Glomerular visceral epithelial cell (primary cell): ENCODE measurements around the gene MRPS7.
A peak's percentile ranks its signal among the peaks of the same experiment; 100 is the strongest.

Experiments used
- DNase-seq: peaks from one replicate; pipeline ENCODE4 v3.0.0-alpha.2; 2016; ENCODE audit errors: extremely low spot score

MRPS7 gene

GRCh38 chr17:75261336-75262111, at the start of gene MRPS7, which contains the start of gene GGA3:
TSS of gene MRPS7 (plus strand) at chr17:75261879. CDS start at chr17:75261901, 22 bp downstream.
TSS of gene GGA3 (minus strand) at chr17:75261606. CDS start at chr17:75261587, 19 bp downstream.
- DNase-seq = peak; percentile 92

- DNase-seq = no peak
These were observed 43.5 kb upstream of the MRPS7 start for GRCh38 chr17:75218131-75218530.

- no peak for DNase-seq
These were observed 41.9 kb upstream of the MRPS7 start for GRCh38 chr17:75219815-75220214.

GRCh38 chr17:75225016-75225415, 36.7 kb upstream of the MRPS7 start:
- no peak for DNase-seq

GRCh38 chr17:75227729-75228128, 34.0 kb upstream of the MRPS7 start:
- DNase-seq = no peak

GRCh38 chr17:75228305-75228704, 33.4 kb upstream of the MRPS7 start:
- DNase-seq = no peak

- no peak for DNase-seq
These were observed 32.8 kb upstream of the MRPS7 start for GRCh38 chr17:75228847-75229246.

GRCh38 chr17:75231071-75231470, 30.6 kb upstream of the MRPS7 start:
- DNase-seq = no peak

GRCh38 chr17:75231741-75232464, 29.8 kb upstream of the MRPS7 start:
- no peak for DNase-seq

GRCh38 chr17:75232786-75233185, 28.9 kb upstream of the MRPS7 start:
- DNase-seq = no peak

GRCh38 chr17:75237100-75238014, 24.3 kb upstream of the MRPS7 start:
- no peak for DNase-seq

GRCh38 chr17:75238020-75238580, 23.6 kb upstream of the MRPS7 start:
- DNase-seq = no peak

- peak; percentile 72 for DNase-seq
These were observed 22.9 kb upstream of the MRPS7 start for GRCh38 chr17:75238684-75239191.

GRCh38 chr17:75239214-75239613, 22.5 kb upstream of the MRPS7 start:
- DNase-seq = no peak

GRCh38 chr17:75239778-75240393, 21.8 kb upstream of the MRPS7 start:
- DNase-seq = no peak

- peak; percentile 27 for DNase-seq
These were observed 21.1 kb upstream of the MRPS7 start for GRCh38 chr17:75240394-75241142.

- no peak for DNase-seq
These were observed 20.6 kb upstream of the MRPS7 start for GRCh38 chr17:75241143-75241430.

GRCh38 chr17:75241502-75241901, 20.2 kb upstream of the MRPS7 start:
- no peak for DNase-seq

GRCh38 chr17:75241996-75242460, 19.7 kb upstream of the MRPS7 start:
- DNase-seq = no peak

GRCh38 chr17:75242461-75243042, 19.1 kb upstream of the MRPS7 start:
- DNase-seq = no peak
